WTC11 (cell line): ENCODE results near the gene SPATS2. TPM values are rescaled to one million over a fixed set of nuclear protein-coding genes. Genes with fewer than 3 reads are reported as not detected.

Experiments
- ATAC-seq: fragments of 200-7000 bp; cut with Tn5 transposase; 2 replicates; pipeline ENCODE4 v1.10.0; 2021; ENCODE audit warnings: mild to moderate bottlenecking, moderate library complexity
- CTCF ChIA-PET: fragments of 300-600 bp; sonication (Branson Sonifier 250); formaldehyde crosslinking; loops from one replicate; lab custom pipeline; 2021; ENCODE audit warnings: antibody characterized with exemption; lab: Charles Lee
- POLR2A ChIA-PET: fragments of 350-600 bp; sonication (Branson Sonifier 250); formaldehyde crosslinking; loops from one replicate; lab custom pipeline; 2021; ENCODE audit warnings: antibody characterized with exemption; lab: Charles Lee
- DNase-seq: peaks from one replicate; pipeline ENCODE4 v3.0.0; 2021; ENCODE audit warnings: low spot score
- H3K27ac Mint-ChIP-seq: 2 replicates; pipeline ENCODE4 v1.8.0; 2021; ENCODE audit warnings: mixed read lengths
- H3K27me3 Mint-ChIP-seq: 2 replicates; pipeline ENCODE4 v1.8.0; 2021; ENCODE audit warnings: low read depth, mild to moderate bottlenecking, moderate library complexity, mixed read lengths
- H3K36me3 Mint-ChIP-seq: 2 replicates; pipeline ENCODE4 v1.8.0; 2021; ENCODE audit warnings: mixed read lengths
- H3K4me1 Mint-ChIP-seq: 2 replicates; pipeline ENCODE4 v1.8.0; 2022; ENCODE audit warnings: mixed read lengths
- H3K4me3 Mint-ChIP-seq: 2 replicates; pipeline ENCODE4 v1.8.0; 2021; ENCODE audit warnings: mild to moderate bottlenecking, moderate library complexity, mixed read lengths
- H3K9me3 Mint-ChIP-seq: 2 replicates; pipeline ENCODE4 v1.8.0; 2021; ENCODE audit warnings: mixed read lengths
- E2F5 ChIP-seq: sonication (generic); formaldehyde crosslinking; IDR thresholded peaks from 2 replicates; pipeline ENCODE4 v1.8.1; 2022; ENCODE audit warnings: mild to moderate bottlenecking, moderate library complexity, missing genetic modification reagents
- FOXK1 ChIP-seq: sonication (generic); formaldehyde crosslinking; IDR thresholded peaks from 2 replicates; pipeline ENCODE4 v1.8.0; 2022; ENCODE audit warnings: mild to moderate bottlenecking, moderate library complexity, missing genetic modification reagents
- FOXP1 ChIP-seq: sonication (generic); formaldehyde crosslinking; IDR thresholded peaks from 2 replicates; pipeline ENCODE4 v1.8.0; 2022; ENCODE audit warnings: missing genetic modification reagents, mild to moderate bottlenecking, moderate library complexity, borderline replicate concordance
- KAT7 ChIP-seq: sonication (generic); formaldehyde crosslinking; IDR thresholded peaks from 2 replicates; pipeline ENCODE4 v1.8.1; 2023; ENCODE audit warnings: missing genetic modification reagents, mild to moderate bottlenecking, borderline replicate concordance
- RORB ChIP-seq: fragments of 250-450 bp; sonication (Bioruptor Pico); IDR thresholded peaks from 2 replicates; pipeline ENCODE4 v1.9.0; 2021; ENCODE audit warnings: mild to moderate bottlenecking
- SP1 ChIP-seq: sonication (generic); formaldehyde crosslinking; conservative IDR thresholded peaks from 2 replicates; pipeline ENCODE4 v1.8.1; 2022; ENCODE audit warnings: missing genetic modification reagents
- ZNF121 ChIP-seq: sonication (generic); formaldehyde crosslinking; IDR thresholded peaks from 2 replicates; pipeline ENCODE4 v1.8.0; 2023; ENCODE audit warnings: missing genetic modification reagents
- total RNA-seq: library from RNA; stranded (reverse); gene quantifications from 3 replicates; pipeline ENCODE4 v1.2.3, GENCODE V29; 2021
- TF ChIP-seq, protein P1 (sequence below): sonication (generic); formaldehyde crosslinking; IDR thresholded peaks from 2 replicates; pipeline ENCODE4 v1.8.1; 2023; ENCODE audit warnings: mild to moderate bottlenecking, moderate library complexity, missing genetic modification reagents
- TF ChIP-seq, protein P2 (sequence below): sonication (generic); formaldehyde crosslinking; IDR thresholded peaks from 2 replicates; pipeline ENCODE4 v1.8.1; 2022; ENCODE audit warnings: low read depth, missing genetic modification reagents, borderline replicate concordance
- TF ChIP-seq, protein P3 (sequence below): sonication (generic); formaldehyde crosslinking; IDR thresholded peaks from 2 replicates; pipeline ENCODE4 v1.8.1; 2023; ENCODE audit warnings: mild to moderate bottlenecking, missing genetic modification reagents, moderate library complexity
- TF ChIP-seq, protein P4 (sequence below): fragments of 250-450 bp; sonication (Bioruptor Pico); IDR thresholded peaks from 2 replicates; pipeline ENCODE4 v1.9.0; 2021; ENCODE audit warnings: mild to moderate bottlenecking, borderline replicate concordance

SPATS2 gene
- total RNA-seq, 1 experiment from 2014 or later: 25.9 TPM

GRCh38 chr12:49336645-49337584, 30.3 kb upstream of the SPATS2 start, which contains the start of gene C1QL4 (continued):
- TF ChIP-seq E2F5 (CRISPR knock-in tag) (0 out of 2 replicates have a peak, but pooled peaks have one; percentile 52), SP1 (peak; percentile 75)
- TF ChIP-seq, protein P1, sequence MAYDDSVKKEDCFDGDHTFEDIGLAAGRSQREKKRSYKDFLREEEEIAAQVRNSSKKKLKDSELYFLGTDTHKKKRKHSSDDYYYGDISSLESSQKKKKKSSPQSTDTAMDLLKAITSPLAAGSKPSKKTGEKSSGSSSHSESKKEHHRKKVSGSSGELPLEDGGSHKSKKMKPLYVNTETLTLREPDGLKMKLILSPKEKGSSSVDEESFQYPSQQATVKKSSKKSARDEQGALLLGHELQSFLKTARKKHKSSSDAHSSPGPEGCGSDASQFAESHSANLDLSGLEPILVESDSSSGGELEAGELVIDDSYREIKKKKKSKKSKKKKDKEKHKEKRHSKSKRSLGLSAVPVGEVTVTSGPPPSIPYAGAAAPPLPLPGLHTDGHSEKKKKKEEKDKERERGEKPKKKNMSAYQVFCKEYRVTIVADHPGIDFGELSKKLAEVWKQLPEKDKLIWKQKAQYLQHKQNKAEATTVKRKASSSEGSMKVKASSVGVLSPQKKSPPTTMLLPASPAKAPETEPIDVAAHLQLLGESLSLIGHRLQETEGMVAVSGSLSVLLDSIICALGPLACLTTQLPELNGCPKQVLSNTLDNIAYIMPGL (CRISPR knock-in tag): peak; percentile 36; the same call in 1 of the 2 replicates

DNA sequence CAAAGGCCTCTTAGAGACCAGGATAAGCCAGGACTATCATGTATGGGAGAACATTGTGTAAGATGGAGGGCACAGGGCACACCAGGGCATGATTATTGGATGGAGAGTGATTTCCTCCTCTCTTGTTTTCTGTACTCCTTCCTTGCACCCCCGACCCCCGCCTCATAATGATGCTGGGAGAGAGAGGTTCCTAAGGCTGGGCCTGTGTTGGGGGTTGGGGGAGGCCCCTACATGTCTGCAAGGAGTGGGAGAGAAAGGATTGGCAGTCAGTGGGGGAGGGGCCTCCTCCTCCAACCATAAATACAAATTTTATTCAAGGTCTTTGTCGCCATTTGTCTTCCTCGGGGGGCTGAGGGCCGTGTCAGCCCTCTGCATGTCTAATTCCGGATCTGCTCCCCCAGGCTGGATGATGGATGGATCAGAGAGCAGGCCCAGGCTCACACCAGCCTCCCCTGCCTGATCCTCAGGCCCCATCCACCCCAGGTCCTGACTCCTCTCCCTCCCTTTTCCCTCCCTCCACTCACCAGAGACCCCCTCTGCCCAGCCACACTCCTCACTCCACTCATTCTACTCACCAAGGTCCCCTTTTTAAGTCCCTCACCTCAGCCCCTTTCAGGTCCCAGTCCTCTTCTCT, 28.3 kb upstream of the SPATS2 start:
- H3K27me3 Mint-ChIP-seq: peaks cover 98% of the 10 kb centered on the region
- CTCF ChIA-PET: interaction anchor here (0.7 to 6.1 kb wide), 11 partner anchors 9 to 241 kb away, joined by 3 to 112 read pairs (median 5); partner anchors contain the start of genes DNAJC22, PRPH and TROAP
- ATAC-seq: no peak

More for the DNA sequence above, 28.3 kb upstream of the SPATS2 start:
- POLR2A ChIA-PET: no interaction called here
- H3K36me3 Mint-ChIP-seq: no peaks in the 10 kb centered on the region; the same call in 1 of the 2 replicates
- peaks cover 49% of the 10 kb centered on the region for H3K4me1 Mint-ChIP-seq
- H3K4me3 Mint-ChIP-seq: 0 out of 2 replicates have a peak overlapping the region, but pooled peaks have one; percentile 15
- H3K27ac Mint-ChIP-seq: no peak overlapping the region
- no peak for DNase-seq
- TF ChIP-seq ZNF121 (CRISPR knock-in tag): no peak
- TF ChIP-seq KAT7 (CRISPR knock-in tag): no peak
- TF ChIP-seq, protein P2, sequence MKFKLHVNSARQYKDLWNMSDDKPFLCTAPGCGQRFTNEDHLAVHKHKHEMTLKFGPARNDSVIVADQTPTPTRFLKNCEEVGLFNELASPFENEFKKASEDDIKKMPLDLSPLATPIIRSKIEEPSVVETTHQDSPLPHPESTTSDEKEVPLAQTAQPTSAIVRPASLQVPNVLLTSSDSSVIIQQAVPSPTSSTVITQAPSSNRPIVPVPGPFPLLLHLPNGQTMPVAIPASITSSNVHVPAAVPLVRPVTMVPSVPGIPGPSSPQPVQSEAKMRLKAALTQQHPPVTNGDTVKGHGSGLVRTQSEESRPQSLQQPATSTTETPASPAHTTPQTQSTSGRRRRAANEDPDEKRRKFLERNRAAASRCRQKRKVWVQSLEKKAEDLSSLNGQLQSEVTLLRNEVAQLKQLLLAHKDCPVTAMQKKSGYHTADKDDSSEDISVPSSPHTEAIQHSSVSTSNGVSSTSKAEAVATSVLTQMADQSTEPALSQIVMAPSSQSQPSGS (CRISPR knock-in tag): no peak
- TF ChIP-seq, protein P3, sequence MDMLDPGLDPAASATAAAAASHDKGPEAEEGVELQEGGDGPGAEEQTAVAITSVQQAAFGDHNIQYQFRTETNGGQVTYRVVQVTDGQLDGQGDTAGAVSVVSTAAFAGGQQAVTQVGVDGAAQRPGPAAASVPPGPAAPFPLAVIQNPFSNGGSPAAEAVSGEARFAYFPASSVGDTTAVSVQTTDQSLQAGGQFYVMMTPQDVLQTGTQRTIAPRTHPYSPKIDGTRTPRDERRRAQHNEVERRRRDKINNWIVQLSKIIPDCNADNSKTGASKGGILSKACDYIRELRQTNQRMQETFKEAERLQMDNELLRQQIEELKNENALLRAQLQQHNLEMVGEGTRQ (CRISPR knock-in tag): no peak
- no peak for TF ChIP-seq FOXK1 (CRISPR knock-in tag)
- TF ChIP-seq, protein P4, sequence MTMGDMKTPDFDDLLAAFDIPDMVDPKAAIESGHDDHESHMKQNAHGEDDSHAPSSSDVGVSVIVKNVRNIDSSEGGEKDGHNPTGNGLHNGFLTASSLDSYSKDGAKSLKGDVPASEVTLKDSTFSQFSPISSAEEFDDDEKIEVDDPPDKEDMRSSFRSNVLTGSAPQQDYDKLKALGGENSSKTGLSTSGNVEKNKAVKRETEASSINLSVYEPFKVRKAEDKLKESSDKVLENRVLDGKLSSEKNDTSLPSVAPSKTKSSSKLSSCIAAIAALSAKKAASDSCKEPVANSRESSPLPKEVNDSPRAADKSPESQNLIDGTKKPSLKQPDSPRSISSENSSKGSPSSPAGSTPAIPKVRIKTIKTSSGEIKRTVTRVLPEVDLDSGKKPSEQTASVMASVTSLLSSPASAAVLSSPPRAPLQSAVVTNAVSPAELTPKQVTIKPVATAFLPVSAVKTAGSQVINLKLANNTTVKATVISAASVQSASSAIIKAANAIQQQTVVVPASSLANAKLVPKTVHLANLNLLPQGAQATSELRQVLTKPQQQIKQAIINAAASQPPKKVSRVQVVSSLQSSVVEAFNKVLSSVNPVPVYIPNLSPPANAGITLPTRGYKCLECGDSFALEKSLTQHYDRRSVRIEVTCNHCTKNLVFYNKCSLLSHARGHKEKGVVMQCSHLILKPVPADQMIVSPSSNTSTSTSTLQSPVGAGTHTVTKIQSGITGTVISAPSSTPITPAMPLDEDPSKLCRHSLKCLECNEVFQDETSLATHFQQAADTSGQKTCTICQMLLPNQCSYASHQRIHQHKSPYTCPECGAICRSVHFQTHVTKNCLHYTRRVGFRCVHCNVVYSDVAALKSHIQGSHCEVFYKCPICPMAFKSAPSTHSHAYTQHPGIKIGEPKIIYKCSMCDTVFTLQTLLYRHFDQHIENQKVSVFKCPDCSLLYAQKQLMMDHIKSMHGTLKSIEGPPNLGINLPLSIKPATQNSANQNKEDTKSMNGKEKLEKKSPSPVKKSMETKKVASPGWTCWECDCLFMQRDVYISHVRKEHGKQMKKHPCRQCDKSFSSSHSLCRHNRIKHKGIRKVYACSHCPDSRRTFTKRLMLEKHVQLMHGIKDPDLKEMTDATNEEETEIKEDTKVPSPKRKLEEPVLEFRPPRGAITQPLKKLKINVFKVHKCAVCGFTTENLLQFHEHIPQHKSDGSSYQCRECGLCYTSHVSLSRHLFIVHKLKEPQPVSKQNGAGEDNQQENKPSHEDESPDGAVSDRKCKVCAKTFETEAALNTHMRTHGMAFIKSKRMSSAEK (CRISPR knock-in tag): no peak
- TF ChIP-seq FOXP1 (CRISPR knock-in tag): no peak
- TF ChIP-seq RORB (CRISPR knock-in tag): no peak
- TF ChIP-seq, all 79 proteins: peak for 0
- H3K9me3 Mint-ChIP-seq: no peaks in the 10 kb centered on the region
